Measurements from ENCODE around the gene HNRNPU. TPM values are rescaled to one million over a fixed set of nuclear protein-coding genes. Genes with fewer than 3 reads are reported as not detected.
A peak's percentile ranks its signal among the peaks of the same experiment; 100 is the strongest.

The HNRNPU gene
- total RNA-seq, 2 experiments from 2014 or later: 521 to 532 TPM

- peak overlapping the region; percentile 100 for H3K4me3 Mint-ChIP-seq
- no peaks in the 10 kb centered on the region for H3K27me3 Mint-ChIP-seq
- CTCF ChIA-PET: interaction anchor here (1.0 to 5.5 kb wide), 8 partner anchors 9 to 180 kb away, joined by 3 to 29 read pairs (median 8); partner anchors contain the start of gene COX20
- peak; percentile 99 for DNase-seq
- POLR2A ChIA-PET: interaction anchor here (0.6 to 6.5 kb wide), 8 partner anchors 9 to 1861 kb away, joined by 3 to 74 read pairs (median 4); partner anchors contain the start of genes CEP170 and COX20
- H3K27ac Mint-ChIP-seq: peak overlapping the region; percentile 100
- peaks cover 55% of the 10 kb centered on the region for H3K36me3 Mint-ChIP-seq (ENCODE audit: low read depth)
- no peaks in the 10 kb centered on the region for H3K9me3 Mint-ChIP-seq (ENCODE audit: low read depth)
- ATAC-seq: peak; percentile 62
- intact Hi-C loops (cut with DNase I, micrococcal nuclease): loop anchor here (1.0 to 10.0 kb wide), 7 partner anchors 11 to 1704 kb away; partner anchors contain the start of genes CEP170 (in 2 of the 2), CNST (in 1 of the 2), COX20 (in 1 of the 2) and SDCCAG8 (in 1 of the 2)
- H3K4me1 Mint-ChIP-seq: peaks cover 46% of the 10 kb centered on the region
These were observed 1.4 kb downstream of the HNRNPU start for GRCh38 chr1:244862699-244863490.

GRCh38 chr1:244862354-244862698 lies 2.0 kb downstream of the HNRNPU start:
- intact Hi-C loops (cut with DNase I, micrococcal nuclease): loop anchor here (1.0 to 10.0 kb wide), 5 partner anchors 10 to 1704 kb away; partner anchors contain the start of genes CEP170 (in 2 of the 2), CNST (in 1 of the 2), SDCCAG8 (in 1 of the 2) and TFB2M (in 1 of the 2)
- CTCF ChIA-PET: interaction anchor here (0.7 to 5.5 kb wide), 13 partner anchors 9 to 259 kb away, joined by 3 to 29 read pairs (median 4); partner anchors contain the start of gene COX20
- no peaks in the 10 kb centered on the region for H3K9me3 Mint-ChIP-seq (ENCODE audit: low read depth)
- H3K27me3 Mint-ChIP-seq: no peaks in the 10 kb centered on the region
- peaks cover 52% of the 10 kb centered on the region for H3K4me1 Mint-ChIP-seq
- POLR2A ChIA-PET: interaction anchor here (0.6 to 6.5 kb wide), 6 partner anchors 13 to 1861 kb away, joined by 4 to 74 read pairs (median 5); partner anchors contain the start of gene COX20
- ATAC-seq: no peak
- peaks cover 61% of the 10 kb centered on the region for H3K36me3 Mint-ChIP-seq (ENCODE audit: low read depth)
- H3K27ac Mint-ChIP-seq: peak overlapping the region; percentile 100
- DNase-seq: no peak
- H3K4me3 Mint-ChIP-seq: peak overlapping the region; percentile 100

- peaks cover 67% of the 10 kb centered on the region for H3K36me3 Mint-ChIP-seq (ENCODE audit: low read depth)
- H3K27ac Mint-ChIP-seq: peak overlapping the region; percentile 91
- intact Hi-C loops (cut with DNase I, micrococcal nuclease): loop anchor here (1.0 to 10.0 kb wide), 5 partner anchors 9 to 1705 kb away; partner anchors contain the start of genes CEP170 (in 2 of the 2), CNST (in 1 of the 2), SDCCAG8 (in 1 of the 2) and TFB2M (in 1 of the 2)
- H3K4me1 Mint-ChIP-seq: peaks cover 56% of the 10 kb centered on the region
- ChIA-PET CTCF (interaction anchor here (0.6 to 5.5 kb wide), 16 partner anchors 8 to 529 kb away, joined by 3 to 29 read pairs (median 4); partner anchors contain the start of gene COX20), POLR2A (interaction anchor here (0.7 to 6.5 kb wide), 6 partner anchors 10 to 110 kb away, joined by 3 to 74 read pairs (median 5); partner anchors contain the start of gene COX20)
- H3K9me3 Mint-ChIP-seq (ENCODE audit: low read depth): no peaks in the 10 kb centered on the region
- H3K27me3 Mint-ChIP-seq: no peaks in the 10 kb centered on the region
- ATAC-seq (no peak), DNase-seq (no peak)
- H3K4me3 Mint-ChIP-seq: peak overlapping the region; percentile 100
These were observed 2.7 kb downstream of the HNRNPU start for GRCh38 chr1:244861683-244862082.

GRCh38 chr1:244860914-244861610 lies 3.3 kb downstream of the HNRNPU start:
- Mint-ChIP-seq H3K4me1 (peaks cover 60% of the 10 kb centered on the region), H3K27ac (peak overlapping the region; percentile 91), H3K36me3 (ENCODE audit: low read depth) (peaks cover 74% of the 10 kb centered on the region), H3K9me3 (ENCODE audit: low read depth) (no peaks in the 10 kb centered on the region), H3K4me3 (peak overlapping the region; percentile 100), H3K27me3 (no peaks in the 10 kb centered on the region)
- no peak for DNase-seq
- ChIA-PET POLR2A (interaction anchor here (0.7 to 6.5 kb wide), 5 partner anchors 9 to 110 kb away, joined by 3 to 74 read pairs (median 5); partner anchors contain the start of gene COX20), CTCF (interaction anchor here (0.6 to 3.0 kb wide), 10 partner anchors 8 to 530 kb away, joined by 3 to 15 read pairs (median 4); partner anchors contain the start of gene COX20)
- intact Hi-C loops (cut with DNase I, micrococcal nuclease): loop anchor here (5.0 to 10.0 kb wide), 2 partner anchors 1471 to 1606 kb away; partner anchors contain the start of genes CEP170 (in 1 of the 2) and SDCCAG8 (in 1 of the 2)
- no peak for ATAC-seq

- no peaks in the 10 kb centered on the region for H3K9me3 Mint-ChIP-seq (ENCODE audit: low read depth)
- peak overlapping the region; percentile 100 for H3K4me3 Mint-ChIP-seq
- POLR2A ChIA-PET: interaction anchor here (1.4 to 2.1 kb wide), 2 partner anchors 13 to 22 kb away, joined by 4 to 8 read pairs; no protein-coding TSS in a partner anchor
- CTCF ChIA-PET: interaction anchor here (0.5 to 5.1 kb wide), 7 partner anchors 12 to 183 kb away, joined by 3 to 29 read pairs (median 9); partner anchors contain the start of gene COX20
- intact Hi-C loops (cut with DNase I, micrococcal nuclease): loop anchor here (5.0 to 10.0 kb wide), 2 partner anchors 1472 to 1605 kb away; partner anchors contain the start of genes CEP170 (in 1 of the 2) and SDCCAG8 (in 1 of the 2)
- peaks cover 83% of the 10 kb centered on the region for H3K36me3 Mint-ChIP-seq (ENCODE audit: low read depth)
- H3K4me1 Mint-ChIP-seq: peaks cover 60% of the 10 kb centered on the region
- peak overlapping the region; percentile 77 for H3K27ac Mint-ChIP-seq
- ATAC-seq (no peak), DNase-seq (no peak)
- H3K27me3 Mint-ChIP-seq: no peaks in the 10 kb centered on the region
These were observed 4.3 kb downstream of the HNRNPU start for GRCh38 chr1:244860078-244860477.

- peaks cover 90% of the 10 kb centered on the region for H3K36me3 Mint-ChIP-seq (ENCODE audit: low read depth)
- H3K27me3 Mint-ChIP-seq: no peaks in the 10 kb centered on the region
- DNase-seq: no peak
- intact Hi-C loops (cut with DNase I, micrococcal nuclease): no loop called here
- H3K9me3 Mint-ChIP-seq (ENCODE audit: low read depth): no peaks in the 10 kb centered on the region
- CTCF ChIA-PET: interaction anchor here (0.7 to 5.1 kb wide), 7 partner anchors 10 to 944 kb away, joined by 3 to 29 read pairs (median 4); no protein-coding TSS in a partner anchor
- peaks cover 73% of the 10 kb centered on the region for H3K4me1 Mint-ChIP-seq
- H3K4me3 Mint-ChIP-seq: peak overlapping the region; percentile 14
- no peak for ATAC-seq
- peak overlapping the region; percentile 69 for H3K27ac Mint-ChIP-seq
- POLR2A ChIA-PET: interaction anchor here (2.1 kb wide), 1 partner anchor 11 kb away, joined by 8 read pairs; no protein-coding TSS in a partner anchor
These were observed 6.0 kb downstream of the HNRNPU start for GRCh38 chr1:244858357-244858756.

- Mint-ChIP-seq H3K27ac (peak overlapping the region; percentile 82), H3K36me3 (ENCODE audit: low read depth) (peaks cover 89% of the 10 kb centered on the region), H3K4me1 (peaks cover 73% of the 10 kb centered on the region), H3K27me3 (no peaks in the 10 kb centered on the region), H3K9me3 (ENCODE audit: low read depth) (no peaks in the 10 kb centered on the region), H3K4me3 (peak overlapping the region; percentile 49)
- ATAC-seq: no peak
- no peak for DNase-seq
- POLR2A ChIA-PET: interaction anchor here (1.2 to 2.1 kb wide), 2 partner anchors 10 to 185 kb away, joined by 4 to 8 read pairs; no protein-coding TSS in a partner anchor
- CTCF ChIA-PET: interaction anchor here (0.8 to 5.1 kb wide), 5 partner anchors 10 to 23 kb away, joined by 4 to 29 read pairs (median 9); no protein-coding TSS in a partner anchor
- intact Hi-C loops (cut with DNase I, micrococcal nuclease): loop anchor here in 1 of 2 experiments (1.0 kb wide), 1 partner anchor 10 kb away; no protein-coding TSS in a partner anchor
These were observed 6.6 kb downstream of the HNRNPU start for GRCh38 chr1:244857761-244858160.

GRCh38 chr1:244854865-244855578 lies 9.3 kb downstream of the HNRNPU start:
- H3K27me3 Mint-ChIP-seq: no peaks in the 10 kb centered on the region
- peak overlapping the region; percentile 22 for H3K4me3 Mint-ChIP-seq
- H3K4me1 Mint-ChIP-seq: peaks cover 86% of the 10 kb centered on the region
- intact Hi-C loops (cut with DNase I, micrococcal nuclease): no loop called here
- ChIA-PET POLR2A (interaction anchor here (0.6 to 1.4 kb wide), 3 partner anchors 14 to 22 kb away, joined by 3 read pairs; no protein-coding TSS in a partner anchor), CTCF (interaction anchor here (0.9 to 5.1 kb wide), 7 partner anchors 7 to 188 kb away, joined by 3 to 29 read pairs (median 4); no protein-coding TSS in a partner anchor)
- H3K27ac Mint-ChIP-seq: peak overlapping the region; percentile 88
- DNase-seq: no peak
- peaks cover 85% of the 10 kb centered on the region for H3K36me3 Mint-ChIP-seq (ENCODE audit: low read depth)
- H3K9me3 Mint-ChIP-seq (ENCODE audit: low read depth): no peaks in the 10 kb centered on the region
- no peak for ATAC-seq

- H3K9me3 Mint-ChIP-seq (ENCODE audit: low read depth): no peaks in the 10 kb centered on the region
- intact Hi-C loops (cut with DNase I, micrococcal nuclease): no loop called here
- ChIA-PET CTCF (interaction anchor here (0.9 to 1.2 kb wide), 5 partner anchors 8 to 54 kb away, joined by 3 to 7 read pairs (median 4); no protein-coding TSS in a partner anchor), POLR2A (interaction anchor here (0.6 to 1.6 kb wide), 3 partner anchors 9 to 20 kb away, joined by 3 to 5 read pairs (median 5); no protein-coding TSS in a partner anchor)
- H3K4me3 Mint-ChIP-seq: no peak overlapping the region
- ATAC-seq: no peak
- DNase-seq: no peak
- peak overlapping the region; percentile 63 for H3K27ac Mint-ChIP-seq
- no peaks in the 10 kb centered on the region for H3K27me3 Mint-ChIP-seq
- peaks cover 84% of the 10 kb centered on the region for H3K36me3 Mint-ChIP-seq (ENCODE audit: low read depth)
- peaks cover 84% of the 10 kb centered on the region for H3K4me1 Mint-ChIP-seq
These were observed 10.2 kb downstream of the HNRNPU start for GRCh38 chr1:244854166-244854565.

Measured in activated CD4-positive, alpha-beta T cell treated with anti-CD3 and anti-CD28 coated beads for 36 hours (primary cell).